Keratinocyte (primary cell): Measurements from ENCODE around the gene CEP20. TPM values are rescaled to one million over a fixed set of nuclear protein-coding genes. Genes with fewer than 3 reads are reported as not detected.

Experiments
- DNase-seq: peaks from one replicate; pipeline ENCODE4 v3.0.0-alpha.2; 2011; ENCODE audit warnings: low read depth, missing footprints, low spot score
- FAIRE-seq: peaks from 2 replicates; lab custom pipeline; 2011; peaks lifted over from hg19 to GRCh38; lab: Jason Lieb, UNC
- H2AFZ ChIP-seq: 2 replicates; pipeline ENCODE4 v1.6.0; 2012; ENCODE audit warnings: low read length, control low read depth, inconsistent platforms; ENCODE audit not compliant: control insufficient read depth
- H3K27ac ChIP-seq: 2 replicates; pipeline ENCODE4 v1.5.1; 2011; ENCODE audit warnings: low read length; ENCODE audit not compliant: control insufficient read depth, insufficient read depth
- H3K27me3 ChIP-seq: 3 replicates; pipeline ENCODE4 v1.6.0; 2011; ENCODE audit warnings: low read length; ENCODE audit not compliant: control insufficient read depth, insufficient read depth; ENCODE audit errors: extremely low read depth
- H3K36me3 ChIP-seq, 2 experiments: 2 replicates in 1 of 2; 3 replicates in 1 of 2; pipeline ENCODE4 v1.5.1; 2011; ENCODE audit warnings: low read length in 2 of 2, mild to moderate bottlenecking in 1 of 2; ENCODE audit not compliant: control insufficient read depth in 2 of 2, insufficient read depth in 2 of 2; ENCODE audit errors: extremely low read depth in 1 of 2
- H3K4me1 ChIP-seq: 3 replicates; pipeline ENCODE4 v1.5.1; 2011; ENCODE audit warnings: low read length; ENCODE audit not compliant: control insufficient read depth, insufficient read depth; ENCODE audit errors: extremely low read depth
- H3K4me2 ChIP-seq: 3 replicates; pipeline ENCODE4 v1.6.0; 2011; ENCODE audit warnings: low read depth, low read length; ENCODE audit not compliant: control insufficient read depth, insufficient read depth; ENCODE audit errors: extremely low read depth
- H3K4me3 ChIP-seq, 3 experiments: fragments of 200-600 bp in 1 of 3; sonication (generic) in 1 of 3; 2 replicates in 2 of 3; 3 replicates in 1 of 3; pipeline ENCODE4 v1.5.1; 2011 to 2016; ENCODE audit warnings: low read length in 3 of 3, mild to moderate bottlenecking in 3 of 3, control low read depth in 2 of 3, inconsistent platforms in 1 of 3, low read depth in 1 of 3, mixed read lengths in 1 of 3, mixed run types in 1 of 3, moderate library complexity in 1 of 3; ENCODE audit not compliant: control insufficient read depth in 2 of 3, insufficient read depth in 2 of 3; ENCODE audit errors: extremely low read depth in 1 of 3
- H3K79me2 ChIP-seq: 2 replicates; pipeline ENCODE4 v1.6.0; 2012; ENCODE audit warnings: low read length; ENCODE audit not compliant: control insufficient read depth, insufficient read depth
- H3K9ac ChIP-seq: 3 replicates; pipeline ENCODE4 v1.6.0; 2011; ENCODE audit warnings: low read length; ENCODE audit not compliant: control insufficient read depth, insufficient read depth; ENCODE audit errors: extremely low read depth
- H3K9me1 ChIP-seq: 3 replicates; pipeline ENCODE4 v1.6.0; 2011; ENCODE audit warnings: low read length; ENCODE audit not compliant: control insufficient read depth, insufficient read depth; ENCODE audit errors: extremely low read depth
- H3K9me3 ChIP-seq: 2 replicates; pipeline ENCODE4 v1.5.1; 2012; ENCODE audit warnings: low read depth, low read length; ENCODE audit not compliant: control insufficient read depth
- H4K20me1 ChIP-seq: 3 replicates; pipeline ENCODE4 v1.6.0; 2011; ENCODE audit warnings: low read length; ENCODE audit not compliant: control insufficient read depth, insufficient read depth; ENCODE audit errors: extremely low read depth
- EZH2 ChIP-seq: IDR thresholded peaks from one replicate; pipeline ENCODE4 v1.6.1; 2012; ENCODE audit warnings: inconsistent platforms, mild to moderate bottlenecking, low read length, moderate library complexity
- dilution Hi-C: fragments of 300-500 bp; cut with MboI; formaldehyde crosslinking; loops from one replicate; pipeline ENCODE4 v1.7.0; 2020; ENCODE audit warnings: low sequenced_read_pairs; ENCODE audit not compliant: extremely low pct_ligation_motif_present
- polyA plus RNA-seq, 5 experiments: library from polyadenylated mRNA; depleted of rRNA in 3 of 5; stranded (reverse) in 3 of 5; stranded (forward) in 1 of 5; unstranded in 1 of 5; fragments of >200 nt; gene quantifications; 1 replicate in 1 of 5; 2 replicates in 3 of 5; 3 replicates in 1 of 5; pipeline versions ENCODE4 v1.2.1 to v1.2.3, GENCODE V29; 2011 to 2012; ENCODE audit warnings: missing spikeins in 2 of 5, low read depth in 1 of 5, low replicate concordance in 1 of 5
- TF ChIP-seq, protein P1 (sequence below), 3 experiments: IDR thresholded peaks in 1 of 3; conservative IDR thresholded peaks in 1 of 3; optimal IDR thresholded peaks in 1 of 3; 2 replicates in 2 of 3; 3 replicates in 1 of 3; pipeline versions ENCODE3 to v1.5.1; 2011; ENCODE audit warnings: low read length in 3 of 3, mild to moderate bottlenecking in 3 of 3, moderate library complexity in 2 of 3, control low read depth in 1 of 3, inconsistent platforms in 1 of 3; ENCODE audit not compliant: insufficient read depth in 2 of 3; ENCODE audit errors: extremely low read depth in 1 of 3

The CEP20 gene
- polyA plus RNA-seq, 1 donor (not counting 4 experiments of a cell fraction or from before 2014, with no cell fraction given): 44.1 TPM

- Histone ChIP-seq H3K4me3 (no peak overlapping the region), H3K9ac (no peak overlapping the region), H4K20me1 (no peaks in the 10 kb centered on the region), H3K27me3 (no peaks in the 10 kb centered on the region), H3K79me2 (no peaks in the 10 kb centered on the region), H3K9me3 (no peaks in the 10 kb centered on the region), H3K4me2 (no peak overlapping the region), H3K4me1 (peaks cover 1% of the 10 kb centered on the region), H3K27ac (no peak overlapping the region), H3K9me1 (no peaks in the 10 kb centered on the region), H3K36me3 (no peaks in the 10 kb centered on the region), H2AFZ (no peak overlapping the region)
- TF ChIP-seq, protein P1, sequence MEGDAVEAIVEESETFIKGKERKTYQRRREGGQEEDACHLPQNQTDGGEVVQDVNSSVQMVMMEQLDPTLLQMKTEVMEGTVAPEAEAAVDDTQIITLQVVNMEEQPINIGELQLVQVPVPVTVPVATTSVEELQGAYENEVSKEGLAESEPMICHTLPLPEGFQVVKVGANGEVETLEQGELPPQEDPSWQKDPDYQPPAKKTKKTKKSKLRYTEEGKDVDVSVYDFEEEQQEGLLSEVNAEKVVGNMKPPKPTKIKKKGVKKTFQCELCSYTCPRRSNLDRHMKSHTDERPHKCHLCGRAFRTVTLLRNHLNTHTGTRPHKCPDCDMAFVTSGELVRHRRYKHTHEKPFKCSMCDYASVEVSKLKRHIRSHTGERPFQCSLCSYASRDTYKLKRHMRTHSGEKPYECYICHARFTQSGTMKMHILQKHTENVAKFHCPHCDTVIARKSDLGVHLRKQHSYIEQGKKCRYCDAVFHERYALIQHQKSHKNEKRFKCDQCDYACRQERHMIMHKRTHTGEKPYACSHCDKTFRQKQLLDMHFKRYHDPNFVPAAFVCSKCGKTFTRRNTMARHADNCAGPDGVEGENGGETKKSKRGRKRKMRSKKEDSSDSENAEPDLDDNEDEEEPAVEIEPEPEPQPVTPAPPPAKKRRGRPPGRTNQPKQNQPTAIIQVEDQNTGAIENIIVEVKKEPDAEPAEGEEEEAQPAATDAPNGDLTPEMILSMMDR (optimal IDR thresholded peaks at IDR 0.05 in 1 of 3, IDR thresholded peaks at IDR 0.05 in 1 of 3, conservative IDR thresholded peaks at IDR 0.05 in 1 of 3; ENCODE audit: extremely low read depth in 1 of 3, insufficient read depth in 2 of 3, low read length in 3 of 3): no peak
- TF ChIP-seq EZH2: no peak
- dilution Hi-C loops: no loop called here
- no peak for DNase-seq
- FAIRE-seq: no peak
Observed at GRCh38 chr16:15925631-15926030, 37.2 kb upstream of the CEP20 start.

DNA sequence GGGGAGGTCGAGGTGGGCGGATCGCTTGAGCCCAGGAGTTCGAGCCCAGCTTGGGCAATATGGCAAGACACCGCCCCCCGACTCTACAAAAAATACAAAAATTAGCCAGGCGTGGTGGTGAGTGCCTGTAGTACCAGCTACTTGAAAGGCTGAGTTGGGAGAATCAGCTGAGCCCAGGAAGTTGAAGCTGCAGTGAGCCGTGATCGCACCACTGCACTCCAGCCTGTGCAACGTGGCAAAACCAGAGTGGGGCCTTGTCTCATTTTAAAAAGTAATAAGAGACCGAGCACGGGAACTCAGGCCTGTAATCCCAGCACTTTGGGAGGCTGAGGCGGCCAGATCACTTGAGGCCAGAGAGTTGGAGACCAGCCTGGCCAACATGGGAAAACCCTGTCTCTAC is 36.6 kb upstream of the CEP20 start:
- FAIRE-seq (no peak), DNase-seq (no peak)
- Histone ChIP-seq H4K20me1 (no peaks in the 10 kb centered on the region), H3K9me1 (no peaks in the 10 kb centered on the region), H3K36me3 (no peaks in the 10 kb centered on the region), H3K4me1 (peaks cover 8% of the 10 kb centered on the region), H3K9me3 (no peaks in the 10 kb centered on the region), H2AFZ (no peak overlapping the region), H3K27me3 (no peaks in the 10 kb centered on the region), H3K4me2 (no peak overlapping the region), H3K79me2 (no peaks in the 10 kb centered on the region), H3K27ac (no peak overlapping the region), H3K4me3 (no peak overlapping the region), H3K9ac (no peak overlapping the region)
- TF ChIP-seq, protein P1 (optimal IDR thresholded peaks at IDR 0.05 in 1 of 3, IDR thresholded peaks at IDR 0.05 in 1 of 3, conservative IDR thresholded peaks at IDR 0.05 in 1 of 3; ENCODE audit: extremely low read depth in 1 of 3, insufficient read depth in 2 of 3, low read length in 3 of 3): no peak
- TF ChIP-seq EZH2: no peak
- dilution Hi-C loops: no loop called here
